ENCODE data around the gene GNAS-AS1. TPM values are rescaled to one million over a fixed set of nuclear protein-coding genes. Genes with fewer than 3 reads are reported as not detected.

GNAS-AS1 gene
- total and polyA plus RNA-seq, 2 of the 8 experiments (the other 6 are each of a cell fraction or from before 2014, with no cell fraction given), result 4.7 to 13.7 TPM

DNA sequence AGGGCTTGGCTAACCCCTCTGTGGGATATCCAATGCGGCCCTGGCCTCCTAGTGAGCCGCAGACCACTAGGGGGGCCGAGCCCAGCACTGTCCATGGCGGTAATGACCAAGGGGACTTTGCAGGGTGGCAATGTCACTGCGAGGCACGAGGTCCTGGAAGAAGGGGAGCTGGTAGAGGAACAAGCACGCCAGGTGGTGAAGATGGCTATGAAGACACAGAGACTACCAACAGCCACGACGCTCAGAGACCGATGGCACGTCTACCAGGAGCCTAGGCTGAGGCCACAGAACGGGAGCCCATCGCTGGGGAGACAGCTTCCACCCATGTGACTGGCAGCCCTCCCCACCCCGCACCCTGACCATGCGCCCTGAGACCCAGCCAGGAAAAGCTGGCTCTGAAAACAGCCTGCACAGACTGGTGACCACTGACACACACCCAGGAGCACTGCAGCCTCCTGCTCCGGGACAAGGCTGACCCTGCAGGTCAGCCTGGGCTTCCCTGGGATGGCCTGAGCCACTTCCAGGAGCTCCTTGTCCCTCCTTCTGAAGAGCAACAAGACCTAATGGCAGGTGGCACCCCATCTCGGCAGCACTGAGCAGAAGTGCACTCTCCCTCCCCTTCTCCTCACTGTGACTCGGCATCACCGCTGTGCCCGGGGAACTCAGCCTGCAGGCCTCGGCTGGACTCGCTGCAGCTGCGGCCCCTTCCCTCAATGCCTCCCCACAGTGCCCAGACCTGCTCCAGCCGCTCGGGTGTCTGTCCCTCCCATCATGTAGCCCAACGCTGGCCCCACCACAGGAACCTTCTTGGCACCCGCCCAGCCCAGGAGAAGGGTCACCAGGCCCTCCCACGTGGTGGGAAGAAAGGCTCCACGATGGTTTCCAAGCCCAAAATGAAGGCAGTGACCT lies 56.9 kb downstream of the GNAS-AS1 start (continued):
- TF ChIP-seq SP4 (IDR thresholded peaks at IDR 0.05; ENCODE audit: low read length) (no peak), ZNF274 (IDR thresholded peaks at IDR 0.05; ENCODE audit: borderline replicate concordance, extremely low read depth, low read length) (no peak)
